Fibroblast of skin of back (primary cell): ENCODE measurements around the gene PRRG3. TPM values are rescaled to one million over a fixed set of nuclear protein-coding genes. Genes with fewer than 3 reads are reported as not detected.
"Not testable (repeated sequence)": the region's sequence is repeated elsewhere in the genome, so short reads cannot be mapped to it uniquely, and the experiment has no call there.

ENCODE experiments used
- DNase-seq: peaks from one replicate; pipeline ENCODE4 v3.0.0-alpha.2; 2013
- polyA plus RNA-seq, 2 experiments: library from polyadenylated mRNA; unstranded; fragments of 120-200 nt; gene quantifications; one replicate each; pipeline ENCODE4 v1.2.1, GENCODE V29; 2013; ENCODE audit not compliant: insufficient read length in 2 of 2

PRRG3 gene
- polyA plus RNA-seq (2013, experiment 1 of 2; ENCODE audit: insufficient read length) = 0.24 TPM
- 0.12 TPM for polyA plus RNA-seq (2013, experiment 2 of 2; ENCODE audit: insufficient read length)

- DNase-seq = no peak
These were observed at the start of gene PRRG3 for GRCh38 chrX:151694661-151695582. TSS of gene PRRG3 (plus strand) at chrX:151695458. CDS start at chrX:151698815, 3,357 bp downstream.

DNA sequence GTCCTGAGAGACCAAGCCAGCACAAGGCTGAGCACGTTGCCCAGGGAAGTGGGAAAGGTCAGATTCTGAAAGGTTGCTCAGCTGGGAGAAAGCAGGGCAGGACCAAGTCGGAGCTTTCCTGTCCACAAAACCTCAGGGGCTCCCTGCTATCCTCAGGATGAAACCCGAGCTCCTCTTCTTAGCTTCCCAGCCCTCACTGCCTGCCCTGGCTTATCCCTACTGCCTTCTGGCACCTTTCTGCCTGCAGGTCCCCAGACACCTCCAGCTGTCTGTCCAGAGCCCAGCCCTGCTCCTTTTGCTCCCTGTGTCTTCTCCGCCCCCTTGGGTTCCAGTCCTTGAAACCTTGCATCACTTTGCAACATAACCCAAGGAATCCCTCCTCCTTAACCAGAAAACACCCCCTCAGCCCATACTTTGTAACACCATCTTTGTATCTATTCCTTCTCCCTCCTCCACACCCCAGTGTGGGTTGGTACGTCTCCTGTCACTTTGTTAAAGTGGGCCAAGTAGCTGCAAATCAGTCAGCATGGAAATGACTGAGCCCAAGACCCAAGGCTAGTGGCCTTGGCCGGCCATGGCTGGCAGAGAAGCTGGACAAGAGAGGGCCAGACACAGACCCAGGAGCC lies 20.0 kb upstream of the PRRG3 start:
- DNase-seq = no peak

DNA sequence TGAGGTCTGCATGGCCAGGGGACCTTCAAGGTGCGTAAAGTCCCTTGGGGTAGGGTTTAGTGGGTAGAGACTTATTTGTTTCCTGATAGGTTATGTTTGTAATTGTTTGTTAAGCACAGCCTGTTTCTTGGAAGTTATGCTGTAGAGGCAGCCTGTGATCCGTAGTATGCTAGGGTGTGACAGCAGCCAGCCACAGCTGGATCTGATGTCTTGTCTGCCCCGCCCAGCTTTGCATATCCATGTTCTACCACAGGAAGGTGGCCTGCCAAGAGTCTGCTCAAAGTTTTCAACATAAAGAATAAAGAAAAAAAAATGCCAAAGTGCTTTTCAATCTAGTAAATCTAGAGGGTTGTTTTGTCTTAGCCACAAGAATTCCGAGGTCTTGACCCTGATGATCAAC lies 19.1 kb upstream of the PRRG3 start:
- no peak for DNase-seq

DNA sequence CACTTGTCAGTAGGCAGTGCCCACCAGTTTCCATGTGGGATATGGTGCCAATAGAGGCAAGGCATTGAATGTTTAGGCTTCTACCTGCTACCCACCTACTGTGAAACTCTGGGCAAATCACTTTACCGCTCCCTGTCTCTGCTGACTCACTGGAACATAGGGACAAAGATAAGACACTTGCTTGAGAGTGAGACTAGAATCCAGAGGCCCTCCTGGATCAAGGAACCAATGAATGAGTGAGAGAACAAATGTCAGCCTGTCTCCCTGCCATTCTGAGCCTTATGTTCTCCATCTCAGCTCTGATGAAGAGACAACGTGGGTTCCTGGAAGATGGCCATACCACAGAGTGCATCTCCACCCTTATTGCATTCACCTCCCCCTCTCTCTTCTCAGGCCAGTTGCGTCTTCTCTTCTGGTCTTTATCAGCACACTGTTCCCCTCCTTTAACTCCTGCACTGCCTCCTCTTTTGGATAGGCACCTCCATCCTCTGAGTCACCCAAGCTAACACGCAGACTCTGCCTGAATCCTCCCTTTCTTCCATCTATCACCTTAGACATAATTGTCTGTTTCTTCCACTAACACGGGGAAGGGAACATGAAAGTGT lies 15.4 kb upstream of the PRRG3 start:
- DNase-seq = no peak

GRCh38 chrX:151680805-151681204 lies 14.5 kb upstream of the PRRG3 start:
- peak; percentile 13 for DNase-seq

DNA sequence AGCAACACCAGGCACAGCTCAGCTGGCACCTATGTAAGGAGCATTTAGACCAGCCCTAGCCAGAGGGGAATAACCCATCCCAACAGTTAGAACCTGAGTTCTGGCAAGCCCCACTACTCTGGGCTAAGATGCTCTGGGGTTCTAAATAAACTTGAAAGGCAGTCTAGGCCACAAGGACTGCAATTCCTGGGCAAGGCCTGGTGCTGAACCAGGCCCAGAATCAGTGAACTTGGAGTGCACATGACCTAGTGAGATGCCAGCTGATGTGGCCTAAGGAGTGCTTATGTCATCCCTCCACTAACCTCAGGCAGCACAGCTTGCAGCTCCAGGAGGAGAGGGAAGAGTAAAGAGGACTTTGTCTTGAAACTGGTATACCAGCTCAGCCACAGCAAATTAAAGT lies 7.6 kb upstream of the PRRG3 start:
- DNase-seq = no peak

- DNase-seq = no peak
These were observed 6.6 kb upstream of the PRRG3 start for GRCh38 chrX:151688695-151689094.

GRCh38 chrX:151692825-151693224 lies 2.4 kb upstream of the PRRG3 start:
- no peak for DNase-seq

GRCh38 chrX:151694121-151694520 lies 1.1 kb upstream of the PRRG3 start:
- DNase-seq = no peak

GRCh38 chrX:151695583-151696340 lies 504 bp downstream of the PRRG3 start:
- DNase-seq = no peak

DNA sequence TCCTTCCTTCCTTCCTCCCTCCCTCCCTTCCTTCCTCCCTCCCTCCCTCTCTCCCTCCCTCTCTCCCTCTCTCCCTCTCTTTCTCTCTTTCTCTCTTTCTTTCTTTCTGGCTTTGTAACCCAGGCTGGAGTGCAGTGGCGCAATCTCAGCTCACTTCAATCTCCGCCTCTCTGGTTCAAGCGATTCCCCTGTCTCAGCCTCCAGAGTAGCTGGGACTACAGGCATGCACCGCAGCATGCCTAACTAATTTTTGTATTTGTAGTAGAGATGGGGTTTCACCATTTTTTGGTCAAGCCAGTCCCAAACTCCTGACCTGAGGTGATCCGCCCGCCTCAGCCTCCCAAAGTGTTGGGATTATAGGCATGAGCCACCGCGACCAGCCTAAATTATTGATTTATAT lies 1.8 kb downstream of the PRRG3 start:
- DNase-seq = not testable (repeated sequence)

DNA sequence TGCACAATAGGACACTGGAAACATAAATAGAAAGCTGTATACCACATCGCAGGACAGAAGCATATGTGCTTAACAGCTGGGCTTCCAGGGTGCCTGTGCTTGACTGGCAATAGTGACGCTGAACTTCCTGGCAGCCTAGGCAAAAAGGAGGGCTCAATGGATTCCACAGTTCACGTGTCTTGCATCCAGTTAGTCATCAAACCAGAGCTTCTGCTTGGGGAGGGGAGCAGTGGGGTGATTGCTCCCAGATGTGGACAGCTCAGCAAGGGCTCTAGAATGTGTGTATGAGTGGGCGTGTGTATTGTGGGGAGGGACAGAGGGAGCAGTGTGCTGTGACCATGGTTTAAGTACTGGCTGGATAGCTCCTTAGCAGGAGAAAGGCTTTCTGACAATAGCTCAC lies 2.3 kb downstream of the PRRG3 start:
- peak; percentile 75 for DNase-seq

DNA sequence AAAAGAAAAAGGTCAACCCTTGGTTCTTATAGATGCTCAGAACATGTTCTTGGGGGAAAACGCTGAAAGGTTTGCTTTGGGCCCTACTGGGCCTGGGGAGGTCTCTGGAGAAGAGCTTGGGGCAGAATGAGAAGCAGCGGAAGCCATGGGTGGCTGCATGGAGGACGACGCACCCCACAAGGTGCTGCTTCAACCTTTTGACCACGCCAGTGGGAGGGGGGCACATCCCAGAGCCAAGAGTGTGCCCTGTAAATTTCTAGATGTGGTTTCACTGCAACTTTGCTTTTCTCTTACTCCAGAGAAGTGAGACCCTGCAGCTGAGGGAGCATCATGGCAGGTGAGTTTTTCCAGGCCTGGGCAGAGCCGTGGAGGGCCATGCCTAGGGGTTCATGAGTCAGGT lies 3.2 kb downstream of the PRRG3 start:
- DNase-seq = no peak

DNA sequence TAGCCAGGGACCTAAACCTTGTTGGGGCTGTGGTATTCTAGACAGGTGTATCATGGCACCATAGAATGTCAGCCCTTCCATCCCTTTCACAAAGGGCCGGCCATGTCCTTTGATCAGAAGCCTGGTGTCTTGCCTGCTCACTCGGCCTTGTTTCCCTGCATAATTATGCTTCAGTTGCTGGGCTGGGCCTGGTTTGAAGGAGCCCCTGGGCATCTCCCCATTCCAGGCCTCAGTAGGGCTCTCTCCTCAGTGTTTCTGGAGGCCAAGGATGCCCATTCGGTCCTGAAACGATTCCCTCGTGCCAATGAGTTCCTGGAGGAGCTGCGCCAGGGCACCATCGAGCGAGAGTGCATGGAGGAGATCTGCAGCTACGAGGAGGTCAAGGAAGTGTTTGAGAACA lies 4.5 kb downstream of the PRRG3 start:
- DNase-seq = no peak

- no peak for DNase-seq
These were observed 5.3 kb downstream of the PRRG3 start for GRCh38 chrX:151700581-151700980.

DNA sequence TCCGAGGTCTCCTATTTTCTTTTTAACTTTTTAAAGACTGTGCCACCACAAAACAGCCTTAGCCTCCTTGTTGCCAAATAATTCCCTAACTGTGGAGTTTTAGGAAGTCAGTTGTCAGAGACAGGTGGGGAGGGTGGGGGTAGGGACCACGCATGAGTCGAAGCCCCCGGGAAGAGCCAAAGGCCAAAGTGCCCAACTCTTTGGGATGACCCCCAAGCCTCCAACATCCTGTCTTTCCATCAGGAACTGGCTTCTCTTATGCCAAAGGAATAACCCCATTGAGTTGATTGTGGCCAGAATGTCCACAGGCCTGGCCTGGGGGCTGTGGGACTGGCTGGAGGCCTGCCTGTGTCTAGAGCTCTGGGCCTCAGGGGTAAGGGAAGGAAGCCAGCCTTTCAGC lies 5.8 kb downstream of the PRRG3 start:
- no peak for DNase-seq

GRCh38 chrX:151701531-151701930 lies 6.3 kb downstream of the PRRG3 start:
- DNase-seq = no peak

- DNase-seq = peak; percentile 45
These were observed 6.9 kb downstream of the PRRG3 start for GRCh38 chrX:151702026-151702714.

DNA sequence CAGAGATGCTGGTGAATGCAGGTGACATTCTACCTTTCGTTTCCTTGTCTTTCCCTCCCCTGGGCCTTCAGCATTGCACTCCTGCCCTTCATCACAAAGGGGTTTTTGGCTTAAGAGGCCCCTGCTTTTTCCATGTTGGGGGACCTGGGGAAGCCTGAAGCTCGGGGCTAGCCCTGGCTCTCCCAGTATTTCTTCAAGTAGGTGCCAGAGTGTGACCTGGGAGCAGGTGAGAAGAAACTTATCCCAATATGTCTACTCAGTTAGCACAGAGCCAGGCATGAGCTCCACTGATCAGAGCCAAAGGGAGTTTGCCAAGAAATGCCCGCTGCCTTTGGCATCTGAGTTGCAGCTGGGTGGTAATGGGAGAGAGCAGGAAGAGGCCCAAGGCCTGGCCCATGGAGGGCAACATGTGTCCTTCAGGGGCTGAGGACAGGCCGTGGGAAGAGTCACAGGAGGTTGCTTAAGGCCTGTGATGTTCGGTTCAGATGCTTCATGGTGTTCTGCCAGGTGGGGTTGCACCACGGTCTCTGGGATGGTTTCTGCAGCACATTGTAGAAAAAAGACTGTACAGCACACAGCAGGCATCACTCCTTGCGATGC lies 7.6 kb downstream of the PRRG3 start:
- DNase-seq = no peak

GRCh38 chrX:151703487-151703886 lies 8.2 kb downstream of the PRRG3 start:
- no peak for DNase-seq

DNA sequence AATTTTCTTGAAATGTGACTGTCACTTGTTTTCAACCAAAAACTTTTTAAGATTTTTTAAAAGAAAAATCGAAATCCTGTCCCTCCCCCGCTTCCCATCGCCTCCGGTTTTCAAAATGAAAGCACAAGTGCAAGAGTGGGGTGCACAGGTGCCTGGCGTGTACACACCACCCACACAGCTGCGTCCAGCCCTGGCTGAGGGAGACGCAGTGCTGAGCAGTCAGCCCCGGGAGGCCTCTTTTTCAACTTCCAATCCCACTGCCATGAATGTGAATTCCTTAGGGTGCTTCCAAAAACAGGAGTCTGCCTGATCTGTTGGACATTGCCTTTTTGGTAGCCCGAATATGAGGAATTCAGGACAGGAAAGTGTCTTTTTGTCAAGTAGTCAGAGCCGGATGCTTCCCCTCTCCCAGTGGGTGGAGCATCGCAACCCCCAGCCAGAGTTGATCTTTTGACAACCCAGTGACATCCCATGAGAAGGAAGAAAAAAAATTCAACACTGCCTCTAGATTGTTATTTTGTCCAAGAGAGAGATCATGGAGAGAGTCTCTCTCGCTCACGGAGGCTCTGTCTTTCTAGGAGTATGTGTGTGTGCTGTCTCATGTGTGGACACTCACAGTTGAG lies 8.9 kb downstream of the PRRG3 start:
- no peak for DNase-seq
